ENCODE data around the gene P4HB.
"Not testable (repeated sequence)": the region's sequence is repeated elsewhere in the genome, so short reads cannot be mapped to it uniquely, and the experiment has no call there.

P4HB gene

DNA sequence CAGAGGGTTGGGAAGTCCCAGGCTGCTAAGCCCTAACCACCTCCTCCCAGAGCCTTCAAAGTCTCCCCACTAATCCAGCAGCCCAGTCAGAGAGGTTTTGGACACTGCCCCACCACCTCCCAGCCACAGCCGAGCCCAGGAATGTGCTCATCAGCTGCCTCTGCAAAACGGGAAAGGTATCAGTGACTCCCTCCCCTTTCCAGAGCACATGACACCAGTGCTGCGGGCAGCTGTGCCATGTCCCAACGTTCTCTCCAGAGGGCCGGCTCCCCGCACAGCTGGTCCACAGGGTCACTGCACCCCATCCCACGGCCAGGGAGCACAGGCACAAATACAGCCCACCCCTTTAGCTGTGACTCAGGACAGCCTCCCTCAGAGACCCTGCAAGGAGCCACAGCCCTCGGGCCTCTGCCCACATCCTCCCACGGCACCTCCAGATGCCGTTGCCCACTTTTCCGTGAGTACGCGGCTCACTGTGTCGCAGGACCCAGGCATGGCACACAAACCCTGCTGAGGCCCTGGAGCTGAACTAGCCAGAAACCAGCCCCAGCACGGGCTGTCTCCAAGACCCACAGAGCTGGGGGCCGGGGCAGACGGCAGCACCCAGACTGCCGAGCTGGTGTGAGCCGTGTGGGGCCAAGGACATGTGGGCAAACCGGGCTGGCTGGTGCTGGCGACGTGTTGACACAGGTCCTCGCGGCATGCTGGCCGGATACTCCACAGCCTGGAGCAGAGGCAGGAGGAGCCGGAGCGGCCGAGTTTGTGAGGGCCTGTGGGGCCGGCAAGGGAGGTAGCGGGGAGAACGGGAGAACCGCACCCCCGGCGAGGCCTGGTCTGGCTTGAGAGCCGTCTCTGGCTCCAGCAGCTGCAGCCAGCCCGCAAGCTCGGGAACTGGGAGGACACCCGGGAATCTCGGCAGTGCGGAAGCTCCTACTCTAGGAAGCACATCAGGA, 19.2 kb downstream of the P4HB start:
- no peaks in the 10 kb centered on the region for H3K4me1 Mint-ChIP-seq (ENCODE audit: low read depth)
- DNase-seq (ENCODE audit: low spot score): no peak
- no peak overlapping the region for H3K4me3 Mint-ChIP-seq
- H3K36me3 Mint-ChIP-seq (ENCODE audit: low read depth): peaks cover 21% of the 10 kb centered on the region
- H3K9me3 Mint-ChIP-seq: no peaks in the 10 kb centered on the region
- H3K27ac Mint-ChIP-seq: no peak overlapping the region
- H3K27me3 Mint-ChIP-seq (ENCODE audit: low read depth): no peaks in the 10 kb centered on the region

DNA sequence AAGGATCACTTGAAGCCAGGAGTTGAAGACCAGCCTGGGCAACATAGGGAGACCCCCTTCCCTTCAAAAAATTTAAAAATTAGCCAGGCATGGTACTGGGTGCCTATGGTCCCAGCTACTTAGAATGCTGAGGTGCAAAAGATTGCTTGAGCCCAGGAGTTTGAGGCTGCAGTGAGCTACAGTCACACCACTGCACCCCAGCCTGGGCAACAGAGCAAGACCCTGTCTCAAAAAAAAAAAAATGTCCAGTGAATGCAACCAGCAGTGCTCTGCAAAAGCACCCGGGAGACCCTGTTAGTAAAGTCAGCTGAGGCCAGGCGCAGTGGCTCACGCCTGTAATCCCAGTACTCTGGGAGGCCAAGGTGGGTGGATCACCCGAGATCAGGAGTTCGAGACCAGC, 20.3 kb downstream of the P4HB start:
- H3K4me1 Mint-ChIP-seq (ENCODE audit: low read depth); H3K9me3 Mint-ChIP-seq; H3K27ac Mint-ChIP-seq; DNase-seq (ENCODE audit: low spot score); H3K27me3 Mint-ChIP-seq (ENCODE audit: low read depth); H3K4me3 Mint-ChIP-seq: not testable (repeated sequence)
- peaks cover 14% of the 10 kb centered on the region for H3K36me3 Mint-ChIP-seq (ENCODE audit: low read depth)

DNA sequence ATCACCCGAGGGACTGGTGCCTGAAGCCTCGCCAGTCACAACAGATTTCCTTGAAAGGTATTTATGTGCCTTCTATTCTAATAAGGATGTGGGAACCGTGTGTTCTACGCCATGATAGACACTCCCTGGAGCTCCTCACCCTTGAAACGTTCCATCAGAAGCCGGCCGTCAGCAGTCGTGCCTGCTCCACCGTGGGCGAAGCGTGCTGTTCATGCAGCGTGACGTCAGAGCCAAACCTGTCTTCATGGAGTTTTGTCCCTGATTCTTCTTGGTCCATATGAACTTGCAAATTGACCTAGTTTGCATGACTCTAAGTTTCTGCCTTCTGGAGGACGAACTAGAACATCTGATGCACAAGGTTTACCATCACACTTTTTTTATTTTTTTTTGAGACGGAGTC, 21.0 kb downstream of the P4HB start:
- no peak overlapping the region for H3K27ac Mint-ChIP-seq
- H3K36me3 Mint-ChIP-seq (ENCODE audit: low read depth): peaks cover 9% of the 10 kb centered on the region
- DNase-seq (ENCODE audit: low spot score): no peak
- H3K4me1 Mint-ChIP-seq (ENCODE audit: low read depth): no peaks in the 10 kb centered on the region
- no peaks in the 10 kb centered on the region for H3K9me3 Mint-ChIP-seq
- no peaks in the 10 kb centered on the region for H3K27me3 Mint-ChIP-seq (ENCODE audit: low read depth)
- H3K4me3 Mint-ChIP-seq: no peak overlapping the region

DNA sequence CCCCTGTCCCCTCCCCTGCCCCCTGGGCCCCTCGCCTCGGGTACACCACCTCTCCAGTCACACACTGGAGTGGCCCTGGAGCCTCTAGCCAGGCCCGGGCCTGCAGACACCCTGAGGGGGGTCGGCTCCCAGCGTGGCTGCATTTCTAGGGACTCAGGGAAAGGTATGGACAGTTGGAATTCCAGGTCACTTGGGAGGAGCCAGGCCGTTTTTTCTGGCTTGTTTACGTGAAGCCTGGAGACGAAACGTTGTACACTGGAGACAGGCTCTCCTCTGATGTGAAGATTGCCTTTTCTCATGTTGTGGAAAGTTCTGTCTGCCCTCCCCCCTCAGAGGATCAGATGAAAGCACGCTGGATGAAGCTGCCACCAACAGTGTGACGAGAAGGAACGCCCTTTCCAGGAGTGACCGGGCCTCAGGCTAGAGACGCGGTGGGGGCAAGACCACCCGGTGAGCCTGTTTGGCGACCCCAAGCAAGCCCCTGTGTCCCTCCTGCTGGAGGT, 21.5 kb downstream of the P4HB start:
- H3K27me3 Mint-ChIP-seq (ENCODE audit: low read depth): no peaks in the 10 kb centered on the region
- no peak overlapping the region for H3K4me3 Mint-ChIP-seq
- H3K4me1 Mint-ChIP-seq (ENCODE audit: low read depth): peaks cover 2% of the 10 kb centered on the region
- H3K9me3 Mint-ChIP-seq: no peaks in the 10 kb centered on the region
- no peak overlapping the region for H3K27ac Mint-ChIP-seq
- H3K36me3 Mint-ChIP-seq (ENCODE audit: low read depth): peaks cover 7% of the 10 kb centered on the region
- no peak for DNase-seq (ENCODE audit: low spot score)

DNA sequence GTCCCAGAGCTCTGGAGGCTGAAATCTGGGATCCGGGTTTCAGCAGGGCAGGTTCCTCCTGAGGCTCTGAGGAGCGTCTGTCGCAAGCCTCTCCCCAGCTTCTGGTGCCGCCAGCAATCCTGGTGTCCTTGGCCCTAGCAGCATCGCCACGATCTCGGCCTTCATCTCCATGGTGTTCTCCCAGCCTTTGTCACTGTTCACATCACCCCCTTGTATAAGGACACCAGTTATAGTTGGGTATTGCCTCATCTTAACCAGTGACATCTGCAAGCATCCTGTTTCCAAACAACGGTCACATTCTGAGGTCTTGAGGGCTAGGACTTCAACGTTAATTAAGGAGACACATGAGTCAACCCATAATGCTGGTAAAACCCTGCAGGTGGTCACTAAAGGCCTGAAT, 22.7 kb downstream of the P4HB start:
- H3K9me3 Mint-ChIP-seq: no peaks in the 10 kb centered on the region
- H3K4me1 Mint-ChIP-seq (ENCODE audit: low read depth): peaks cover 4% of the 10 kb centered on the region
- H3K27ac Mint-ChIP-seq: no peak overlapping the region
- no peaks in the 10 kb centered on the region for H3K36me3 Mint-ChIP-seq (ENCODE audit: low read depth)
- no peaks in the 10 kb centered on the region for H3K27me3 Mint-ChIP-seq (ENCODE audit: low read depth)
- H3K4me3 Mint-ChIP-seq: no peak overlapping the region
- DNase-seq (ENCODE audit: low spot score): no peak

DNA sequence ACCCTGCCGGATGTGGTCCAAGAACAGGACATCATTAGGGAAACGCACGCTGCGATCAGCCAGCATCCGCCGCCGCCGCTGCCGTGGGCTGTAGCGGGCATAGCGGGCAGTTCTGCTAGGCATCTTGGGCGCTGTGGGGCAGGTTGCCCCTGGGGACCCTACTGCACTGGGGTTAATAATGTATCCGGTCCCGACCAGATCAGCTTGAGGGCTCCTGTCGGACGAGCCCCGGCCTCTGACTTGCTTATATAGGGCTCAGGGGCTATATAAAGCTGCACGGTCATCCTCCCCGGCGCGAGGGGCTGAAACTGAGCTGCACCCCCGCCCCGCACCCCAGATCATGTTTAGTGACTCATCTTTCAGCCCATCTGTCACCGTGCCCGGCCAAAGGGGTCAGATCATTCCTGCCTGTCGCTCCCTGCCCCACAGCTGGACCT, 25.5 kb downstream of the P4HB start, which contains the start of gene PPP1R27:
TSS of gene PPP1R27 (minus strand) at position 220 of the 437 bp plus-strand sequence. CDS start at position 123, 97 bp downstream.
- Mint-ChIP-seq H3K4me1 (ENCODE audit: low read depth) (peaks cover 17% of the 10 kb centered on the region), H3K27ac (peak within 1 kb of the TSS; percentile 82), H3K9me3 (no peaks in the 10 kb centered on the region), H3K27me3 (ENCODE audit: low read depth) (no peaks in the 10 kb centered on the region), H3K36me3 (ENCODE audit: low read depth) (no peaks in the 10 kb centered on the region), H3K4me3 (peak within 1 kb of the TSS; percentile 78)
- DNase-seq (ENCODE audit: low spot score): no peak

DNA sequence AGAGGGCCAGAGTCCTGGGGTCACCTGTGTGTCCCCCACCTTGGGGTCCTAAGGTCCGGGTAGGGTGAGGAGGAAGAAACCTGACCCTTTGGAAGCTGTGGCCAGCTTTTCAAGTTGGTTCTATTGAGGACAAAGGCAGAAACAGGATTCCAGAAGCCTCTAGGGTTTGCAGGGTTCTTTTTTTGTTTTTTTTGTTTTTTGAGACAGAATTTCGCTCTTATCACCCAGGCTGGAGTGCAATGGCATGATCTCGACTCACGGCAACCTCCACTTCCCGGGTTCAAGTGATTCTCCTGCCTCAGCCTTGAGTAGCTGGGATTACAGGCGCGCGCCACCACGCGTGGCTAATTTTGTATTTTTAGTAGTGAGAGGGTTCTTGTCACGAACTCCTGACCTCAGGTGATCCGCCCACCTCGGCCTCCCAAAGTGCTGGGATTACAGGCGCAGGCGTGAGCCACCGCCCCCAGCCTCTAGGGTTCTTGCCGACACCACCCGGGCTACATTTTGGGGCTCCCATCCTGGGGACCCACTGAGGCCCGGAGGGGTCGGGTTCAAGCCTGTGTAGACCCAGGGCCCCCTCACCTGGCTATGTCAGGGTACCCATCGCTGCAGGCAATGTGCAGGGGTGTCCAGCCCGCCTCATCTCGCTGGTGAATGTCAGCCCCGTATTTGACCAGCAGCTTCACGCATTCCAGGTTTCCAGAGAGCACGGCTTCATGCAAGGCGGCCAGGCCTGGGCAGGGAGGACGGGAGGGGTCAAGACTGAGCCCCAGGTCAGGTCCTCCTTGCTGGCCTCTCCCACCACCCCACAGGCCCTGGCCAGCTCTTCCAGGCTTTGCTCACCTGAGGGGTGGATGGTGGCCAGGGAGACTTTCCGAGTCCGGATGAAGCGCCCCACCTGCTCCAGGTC, 26.2 kb downstream of the P4HB start:
- DNase-seq (ENCODE audit: low spot score): no peak
- H3K27ac Mint-ChIP-seq: peak overlapping the region; percentile 82
- no peaks in the 10 kb centered on the region for H3K36me3 Mint-ChIP-seq (ENCODE audit: low read depth)
- peak overlapping the region; percentile 78 for H3K4me3 Mint-ChIP-seq
- no peaks in the 10 kb centered on the region for H3K9me3 Mint-ChIP-seq
- H3K27me3 Mint-ChIP-seq (ENCODE audit: low read depth): no peaks in the 10 kb centered on the region
- H3K4me1 Mint-ChIP-seq (ENCODE audit: low read depth): peaks cover 17% of the 10 kb centered on the region

DNA sequence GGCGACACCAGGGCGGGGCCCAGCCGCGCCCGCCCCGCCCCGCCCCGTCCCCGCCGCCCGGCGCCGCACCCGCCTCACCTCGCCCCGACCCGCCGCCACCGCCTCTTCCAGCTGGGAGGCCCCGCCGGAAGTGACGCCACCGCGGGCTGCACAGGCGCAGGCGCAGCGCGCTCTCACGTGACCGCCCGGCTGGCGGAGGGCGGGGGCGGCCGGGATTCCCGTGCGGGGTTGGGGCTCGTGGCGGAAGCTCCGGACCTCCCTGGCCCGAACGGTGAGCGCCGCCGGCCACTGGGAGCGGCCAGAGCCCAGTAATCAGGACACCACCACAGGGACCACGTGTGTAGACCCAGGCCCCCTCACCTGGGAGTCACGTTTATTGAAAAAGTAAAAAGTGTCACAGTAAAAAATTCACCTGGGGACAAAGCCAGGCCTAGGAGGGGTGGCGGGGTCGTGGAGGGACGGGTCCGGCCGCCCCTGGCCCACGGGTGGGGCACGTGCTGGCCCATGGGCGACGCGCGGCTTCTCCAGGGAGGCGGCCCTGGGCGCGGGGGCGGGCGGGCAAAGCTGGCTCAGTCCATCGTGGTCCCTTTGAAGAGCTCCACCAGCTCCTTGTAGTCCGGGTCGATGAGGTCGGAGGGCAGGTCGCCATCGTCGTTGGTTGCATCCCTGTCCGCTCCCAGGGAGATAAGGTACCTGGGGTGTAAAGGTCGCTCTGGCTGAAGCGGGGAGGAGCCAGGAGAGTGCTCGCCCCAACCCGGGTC, 27.0 kb downstream of the P4HB start, which contains the start of gene MCRIP1:
TSS of gene MCRIP1 (minus strand) at position 132 of the 761 bp plus-strand sequence. CDS start 8,785 bp downstream, outside the sequence.
- H3K27ac Mint-ChIP-seq: peak within 1 kb of the TSS; percentile 89
- DNase-seq (ENCODE audit: low spot score): peak; percentile 98
- H3K36me3 Mint-ChIP-seq (ENCODE audit: low read depth): no peaks in the 10 kb centered on the region
- H3K4me1 Mint-ChIP-seq (ENCODE audit: low read depth): peaks cover 17% of the 10 kb centered on the region
- H3K27me3 Mint-ChIP-seq (ENCODE audit: low read depth): no peaks in the 10 kb centered on the region
- H3K9me3 Mint-ChIP-seq: no peaks in the 10 kb centered on the region
- peak within 1 kb of the TSS; percentile 88 for H3K4me3 Mint-ChIP-seq

DNA sequence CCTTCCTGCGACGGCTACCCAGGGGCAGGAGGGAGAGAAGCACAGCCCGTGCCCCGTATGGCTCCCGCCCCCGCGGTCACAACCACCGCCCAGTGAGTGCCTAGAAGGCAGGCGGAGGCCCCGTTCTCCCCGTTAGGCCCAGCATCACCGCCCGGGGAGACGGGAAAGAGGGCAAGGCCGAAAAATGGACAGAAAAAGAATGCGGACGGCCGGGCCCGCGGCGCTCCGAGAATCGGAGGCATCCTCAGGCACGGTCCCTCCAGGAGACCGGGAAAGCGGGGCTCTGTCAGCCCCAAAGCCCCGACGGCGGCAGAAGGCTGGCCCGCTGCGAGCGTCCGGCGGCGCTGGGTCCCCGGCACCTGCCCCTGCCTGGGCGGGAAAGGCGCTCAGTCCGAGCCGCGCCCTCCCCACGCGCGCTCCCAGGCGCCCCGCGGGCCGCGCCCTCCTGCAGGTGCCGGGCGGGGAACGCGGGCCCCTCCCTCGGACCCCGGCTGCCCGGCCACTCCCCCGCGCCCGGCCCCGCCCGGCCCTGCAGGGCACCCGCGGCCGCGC, 27.7 kb downstream of the P4HB start:
- Mint-ChIP-seq H3K36me3 (ENCODE audit: low read depth) (no peaks in the 10 kb centered on the region), H3K9me3 (no peaks in the 10 kb centered on the region), H3K27ac (peak overlapping the region; percentile 89), H3K4me1 (ENCODE audit: low read depth) (peaks cover 17% of the 10 kb centered on the region), H3K4me3 (peak overlapping the region; percentile 88), H3K27me3 (ENCODE audit: low read depth) (no peaks in the 10 kb centered on the region)
- peak; percentile 56 for DNase-seq (ENCODE audit: low spot score)

DNA sequence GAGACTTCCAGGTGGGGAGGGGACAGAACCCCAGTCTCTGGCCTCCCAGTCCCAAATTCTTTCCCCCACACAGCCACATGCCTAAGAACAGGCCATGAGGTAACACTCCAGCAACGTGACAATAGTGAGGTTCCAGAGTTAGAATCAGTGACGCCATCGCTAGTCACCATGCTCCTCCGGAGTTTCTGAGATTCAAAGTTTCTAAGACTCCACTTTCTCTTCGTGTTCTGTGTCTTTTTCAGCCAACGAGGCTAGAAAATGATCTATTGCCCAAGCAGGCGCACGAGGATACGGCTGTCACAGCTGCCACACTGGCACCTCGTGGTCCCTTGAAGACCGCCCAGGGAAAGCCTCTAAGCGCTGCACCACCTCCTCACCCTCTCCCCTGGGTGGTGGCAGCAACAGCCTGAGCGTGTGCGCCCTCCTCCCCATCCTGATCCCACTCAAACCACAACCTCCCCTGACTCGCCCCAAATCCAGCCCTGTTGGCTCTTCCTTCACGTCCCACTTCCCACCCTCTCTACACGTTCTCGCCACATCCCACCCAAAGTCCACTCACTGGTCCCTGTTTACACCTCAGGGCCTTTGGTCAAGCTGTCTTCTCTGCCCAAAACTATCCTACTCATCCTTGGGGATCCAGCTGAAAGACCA, 28.3 kb downstream of the P4HB start:
- H3K4me3 Mint-ChIP-seq: peak overlapping the region; percentile 88

DNA sequence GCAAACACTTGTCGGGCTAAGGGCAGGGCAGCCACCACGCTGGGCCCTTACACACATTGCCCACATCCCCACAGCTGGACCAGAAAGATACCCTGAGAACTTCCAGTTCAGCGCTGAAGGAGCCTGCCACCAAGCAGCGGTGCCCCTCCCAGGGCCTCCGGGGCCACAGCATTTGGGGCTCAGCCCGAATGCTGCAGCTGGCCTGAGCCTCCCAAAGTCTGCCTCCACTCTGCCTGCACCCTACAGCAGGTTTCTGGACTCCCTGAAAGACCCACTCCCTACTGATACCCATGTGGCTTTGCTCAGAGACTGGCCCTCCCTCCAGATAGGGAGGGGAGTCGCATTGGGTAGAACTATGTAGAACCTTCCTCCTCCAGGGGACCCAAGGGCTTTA, 28.8 kb downstream of the P4HB start:
- Mint-ChIP-seq H3K4me3 (peak overlapping the region; percentile 88), H3K9me3 (no peaks in the 10 kb centered on the region), H3K36me3 (ENCODE audit: low read depth) (no peaks in the 10 kb centered on the region), H3K4me1 (ENCODE audit: low read depth) (peaks cover 17% of the 10 kb centered on the region), H3K27me3 (ENCODE audit: low read depth) (no peaks in the 10 kb centered on the region), H3K27ac (peak overlapping the region; percentile 89)
- DNase-seq (ENCODE audit: low spot score): no peak

More for the DNA sequence above, 28.3 kb downstream of the P4HB start:
- peaks cover 17% of the 10 kb centered on the region for H3K4me1 Mint-ChIP-seq (ENCODE audit: low read depth)
- DNase-seq (ENCODE audit: low spot score): peak; percentile 45
- H3K27ac Mint-ChIP-seq: peak overlapping the region; percentile 89
- H3K36me3 Mint-ChIP-seq (ENCODE audit: low read depth): no peaks in the 10 kb centered on the region
- H3K27me3 Mint-ChIP-seq (ENCODE audit: low read depth): no peaks in the 10 kb centered on the region
- H3K9me3 Mint-ChIP-seq: no peaks in the 10 kb centered on the region

DNA sequence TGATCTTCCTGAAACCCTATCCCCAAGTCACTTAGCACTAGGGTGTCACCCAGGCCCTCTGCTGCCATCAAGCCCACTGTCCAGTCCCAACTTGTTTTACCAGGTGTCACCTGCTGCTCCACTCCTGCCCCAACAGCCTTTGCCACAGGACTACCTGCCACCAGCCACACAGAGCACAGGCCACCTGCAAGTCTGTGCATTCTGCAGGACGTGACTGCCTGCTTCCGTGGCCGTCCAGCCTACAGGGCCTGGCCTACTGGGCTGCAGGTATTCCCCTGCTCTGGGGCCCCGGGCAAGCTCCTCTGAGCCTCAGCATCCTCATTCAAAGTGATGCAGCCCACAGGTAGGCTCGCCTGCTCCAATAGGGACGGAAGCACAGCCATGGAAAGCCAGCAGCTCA, 30.5 kb downstream of the P4HB start:
- Mint-ChIP-seq H3K4me1 (ENCODE audit: low read depth) (peaks cover 17% of the 10 kb centered on the region), H3K27ac (peak overlapping the region; percentile 13), H3K36me3 (ENCODE audit: low read depth) (no peaks in the 10 kb centered on the region), H3K27me3 (ENCODE audit: low read depth) (no peaks in the 10 kb centered on the region), H3K9me3 (no peaks in the 10 kb centered on the region), H3K4me3 (no peak overlapping the region)
- no peak for DNase-seq (ENCODE audit: low spot score)

All from T-helper 2 cell treated with Interferon-gamma antibody and Interleukin-4, amounts not matched to agents 5 μg/mL and 100 μg/mL, for 36 hours (primary cell).